ENCODE results near the gene RHO.

Gene RHO

DNA sequence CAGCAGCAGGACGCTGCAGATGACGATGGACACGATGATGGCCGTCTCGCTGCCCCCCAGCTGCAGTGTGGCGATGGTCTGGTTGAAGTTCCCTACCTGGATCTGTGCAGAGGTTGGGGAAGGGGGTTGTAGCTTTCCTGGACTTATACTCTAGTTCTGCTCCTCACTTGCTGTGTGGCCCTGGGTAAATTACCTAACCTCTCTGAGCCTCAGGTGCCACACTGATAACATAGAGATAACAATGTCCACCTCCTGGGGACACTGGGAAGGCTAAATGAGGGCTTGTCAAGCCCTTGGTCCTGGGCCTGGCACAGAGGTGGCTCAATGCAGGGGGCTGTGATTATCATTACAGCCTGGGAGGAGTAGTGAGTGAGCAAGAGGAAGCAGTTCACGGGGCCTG is 41.4 kb downstream of the RHO start:
- Histone ChIP-seq H3K4me3 (ENCODE audit: low read length) (no peak overlapping the region), H3K9ac (ENCODE audit: low read length) (no peak overlapping the region)

DNA sequence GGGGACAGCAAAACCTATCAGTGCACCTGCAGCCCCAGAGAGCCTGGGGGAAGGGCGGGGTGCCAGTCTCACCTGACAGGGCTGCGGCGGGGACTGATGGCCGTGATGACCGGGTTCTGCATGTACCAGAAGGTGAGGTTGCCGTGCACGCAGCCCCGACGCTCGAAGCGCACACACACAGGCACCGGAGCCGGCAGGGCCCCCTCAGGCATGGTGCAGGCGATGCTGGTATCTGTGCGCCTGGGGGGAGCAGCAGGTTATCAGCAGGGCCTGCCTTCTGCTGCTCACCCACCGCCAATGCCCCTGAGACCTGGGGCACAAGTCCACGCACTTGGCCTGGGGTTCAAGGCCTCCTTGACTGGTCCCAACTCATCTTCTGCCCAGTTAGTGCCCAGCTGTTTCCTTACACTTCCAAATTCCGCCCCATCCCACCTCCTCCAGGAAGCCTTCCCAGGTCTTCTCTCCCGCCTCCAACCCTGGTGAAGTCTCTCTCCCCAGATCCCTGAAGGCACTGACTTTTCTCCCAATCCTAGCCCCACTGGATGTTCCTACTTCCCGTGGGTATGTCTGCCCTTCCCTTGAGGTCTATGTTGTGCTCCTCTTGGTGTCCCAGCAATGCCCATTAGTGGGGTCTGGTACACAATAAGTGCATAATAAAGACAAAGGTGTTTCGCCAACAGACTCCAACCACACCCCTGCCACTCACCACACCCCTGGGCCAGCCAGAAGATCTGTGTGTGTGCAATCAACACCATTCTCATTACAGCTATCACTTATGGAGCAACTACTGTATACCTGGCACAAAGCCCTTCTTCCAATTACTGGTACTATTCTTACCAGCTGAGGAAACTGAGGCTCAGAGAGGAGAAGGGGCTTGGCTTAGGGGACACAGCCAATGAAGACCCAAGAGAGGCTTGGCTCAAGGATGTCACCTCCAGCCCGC is 43.4 kb downstream of the RHO start:
- Histone ChIP-seq H3K36me3 (replicated peaks; ENCODE audit: low read depth, low read length) (no peaks in the 10 kb centered on the region), H2AFZ (ENCODE audit: low read depth, low read length) (no peak overlapping the region), H3K79me2 (ENCODE audit: low read length) (no peaks in the 10 kb centered on the region), H3K4me3 (ENCODE audit: low read length) (no peak overlapping the region), H4K20me1 (ENCODE audit: insufficient read depth, low read length) (no peaks in the 10 kb centered on the region), H3K4me1 (ENCODE audit: low read length) (peaks cover 9% of the 10 kb centered on the region), H3K9me3 (ENCODE audit: insufficient read depth, low read length) (no peaks in the 10 kb centered on the region), H3K9ac (ENCODE audit: low read length) (no peak overlapping the region), H3K4me2 (ENCODE audit: low read length) (no peak overlapping the region), H3K27ac (ENCODE audit: low read length) (no peak overlapping the region), H3K27me3 (ENCODE audit: low read depth, low read length) (no peaks in the 10 kb centered on the region)
- no peak for TF ChIP-seq EZH2phosphoT487 (IDR thresholded peaks at IDR 0.05; ENCODE audit: low read depth)
- TF ChIP-seq, protein P1, sequence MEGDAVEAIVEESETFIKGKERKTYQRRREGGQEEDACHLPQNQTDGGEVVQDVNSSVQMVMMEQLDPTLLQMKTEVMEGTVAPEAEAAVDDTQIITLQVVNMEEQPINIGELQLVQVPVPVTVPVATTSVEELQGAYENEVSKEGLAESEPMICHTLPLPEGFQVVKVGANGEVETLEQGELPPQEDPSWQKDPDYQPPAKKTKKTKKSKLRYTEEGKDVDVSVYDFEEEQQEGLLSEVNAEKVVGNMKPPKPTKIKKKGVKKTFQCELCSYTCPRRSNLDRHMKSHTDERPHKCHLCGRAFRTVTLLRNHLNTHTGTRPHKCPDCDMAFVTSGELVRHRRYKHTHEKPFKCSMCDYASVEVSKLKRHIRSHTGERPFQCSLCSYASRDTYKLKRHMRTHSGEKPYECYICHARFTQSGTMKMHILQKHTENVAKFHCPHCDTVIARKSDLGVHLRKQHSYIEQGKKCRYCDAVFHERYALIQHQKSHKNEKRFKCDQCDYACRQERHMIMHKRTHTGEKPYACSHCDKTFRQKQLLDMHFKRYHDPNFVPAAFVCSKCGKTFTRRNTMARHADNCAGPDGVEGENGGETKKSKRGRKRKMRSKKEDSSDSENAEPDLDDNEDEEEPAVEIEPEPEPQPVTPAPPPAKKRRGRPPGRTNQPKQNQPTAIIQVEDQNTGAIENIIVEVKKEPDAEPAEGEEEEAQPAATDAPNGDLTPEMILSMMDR (IDR thresholded peaks at IDR 0.05; ENCODE audit: low read depth, low read length): no peak

More for the DNA sequence above, 41.4 kb downstream of the RHO start:
- Histone ChIP-seq H3K27me3 (ENCODE audit: low read depth, low read length) (no peaks in the 10 kb centered on the region), H2AFZ (ENCODE audit: low read depth, low read length) (no peak overlapping the region), H3K4me1 (ENCODE audit: low read length) (no peaks in the 10 kb centered on the region), H3K9me3 (ENCODE audit: insufficient read depth, low read length) (no peaks in the 10 kb centered on the region), H3K4me2 (ENCODE audit: low read length) (no peak overlapping the region), H3K79me2 (ENCODE audit: low read length) (no peaks in the 10 kb centered on the region), H3K36me3 (replicated peaks; ENCODE audit: low read depth, low read length) (no peaks in the 10 kb centered on the region), H4K20me1 (ENCODE audit: insufficient read depth, low read length) (no peaks in the 10 kb centered on the region), H3K27ac (ENCODE audit: low read length) (no peak overlapping the region)
- no peak for TF ChIP-seq EZH2phosphoT487 (IDR thresholded peaks at IDR 0.05; ENCODE audit: low read depth)
- TF ChIP-seq, protein P1 (IDR thresholded peaks at IDR 0.05; ENCODE audit: low read depth, low read length): no peak

DNA sequence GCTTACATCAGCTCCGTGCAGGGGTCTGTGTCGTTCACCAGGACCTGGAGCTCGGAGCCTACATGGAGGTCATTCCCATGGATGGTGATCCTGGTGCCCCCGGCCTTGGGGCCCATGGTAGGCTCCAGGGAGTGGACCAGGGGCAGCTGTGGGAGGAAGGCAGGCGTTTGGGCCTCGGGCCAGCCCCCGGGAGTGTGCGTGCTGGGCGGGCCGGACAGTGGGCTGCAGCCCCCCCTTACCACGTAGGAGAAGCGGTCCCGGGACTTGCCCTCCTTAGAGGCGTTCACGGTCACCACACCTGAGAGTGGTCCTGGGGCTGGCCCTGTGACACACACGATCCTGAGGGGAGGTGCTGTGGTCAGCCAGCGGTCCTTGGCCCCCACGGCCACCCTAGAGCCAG is 44.2 kb downstream of the RHO start:
- Histone ChIP-seq H3K4me3 (ENCODE audit: low read length) (no peak overlapping the region), H3K4me1 (ENCODE audit: low read length) (peaks cover 16% of the 10 kb centered on the region), H4K20me1 (ENCODE audit: insufficient read depth, low read length) (no peaks in the 10 kb centered on the region), H3K4me2 (ENCODE audit: low read length) (no peak overlapping the region), H3K36me3 (replicated peaks; ENCODE audit: low read depth, low read length) (no peaks in the 10 kb centered on the region), H3K9ac (ENCODE audit: low read length) (no peak overlapping the region), H3K9me3 (ENCODE audit: insufficient read depth, low read length) (no peaks in the 10 kb centered on the region), H3K79me2 (ENCODE audit: low read length) (no peaks in the 10 kb centered on the region), H3K27me3 (ENCODE audit: low read depth, low read length) (no peaks in the 10 kb centered on the region), H2AFZ (ENCODE audit: low read depth, low read length) (no peak overlapping the region), H3K27ac (ENCODE audit: low read length) (no peak overlapping the region)
- TF ChIP-seq EZH2phosphoT487 (IDR thresholded peaks at IDR 0.05; ENCODE audit: low read depth): no peak
- TF ChIP-seq, protein P1 (IDR thresholded peaks at IDR 0.05; ENCODE audit: low read depth, low read length): no peak

DNA sequence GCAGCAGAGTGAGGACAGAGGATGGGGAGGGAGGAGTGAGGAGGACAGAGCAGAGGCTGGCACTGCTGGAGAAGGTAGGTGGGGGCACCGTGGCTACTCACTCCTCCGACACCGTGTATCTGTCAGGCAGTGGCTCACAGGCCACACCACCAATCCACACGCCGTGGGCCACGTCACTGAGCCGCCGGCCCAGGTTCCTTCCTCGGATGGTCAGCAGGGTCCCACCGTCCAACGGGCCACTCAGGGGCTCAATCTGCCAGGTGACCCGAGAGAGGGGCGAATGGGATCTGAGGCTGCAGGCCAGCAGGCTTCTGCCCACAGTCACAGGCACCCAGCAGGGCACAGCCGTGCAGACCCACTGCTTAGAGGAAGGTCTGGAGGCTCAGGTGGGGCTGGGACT is 45.1 kb downstream of the RHO start:
- TF ChIP-seq, protein P1 (IDR thresholded peaks at IDR 0.05; ENCODE audit: low read depth, low read length): no peak
- TF ChIP-seq EZH2phosphoT487 (IDR thresholded peaks at IDR 0.05; ENCODE audit: low read depth): no peak
- H3K4me3 ChIP-seq (ENCODE audit: low read length): no peak overlapping the region
- no peak overlapping the region for H3K27ac ChIP-seq (ENCODE audit: low read length)
- no peaks in the 10 kb centered on the region for H4K20me1 ChIP-seq (ENCODE audit: insufficient read depth, low read length)
- no peaks in the 10 kb centered on the region for H3K27me3 ChIP-seq (ENCODE audit: low read depth, low read length)
- no peaks in the 10 kb centered on the region for H3K79me2 ChIP-seq (ENCODE audit: low read length)
- no peaks in the 10 kb centered on the region for H3K9me3 ChIP-seq (ENCODE audit: insufficient read depth, low read length)
- no peak overlapping the region for H3K4me2 ChIP-seq (ENCODE audit: low read length)
- H3K9ac ChIP-seq (ENCODE audit: low read length): no peak overlapping the region
- no peaks in the 10 kb centered on the region for H3K36me3 ChIP-seq (replicated peaks; ENCODE audit: low read depth, low read length)
- H2AFZ ChIP-seq (ENCODE audit: low read depth, low read length): no peak overlapping the region
- H3K4me1 ChIP-seq (ENCODE audit: low read length): peaks cover 25% of the 10 kb centered on the region

Measured in OCI-LY3 (cell line).